HG03460 (cell line): ENCODE data around the gene FXR2.

Source experiments
- ATAC-seq: cut with Tn5 transposase; IDR thresholded peaks from one replicate; pipeline ENCODE4 v1.9.1; 2021; ENCODE audit not compliant: unreplicated experiment

Gene FXR2

GRCh38 chr17:7573324-7574080 lies 41.2 kb downstream of the FXR2 start:
- ATAC-seq: no peak

DNA sequence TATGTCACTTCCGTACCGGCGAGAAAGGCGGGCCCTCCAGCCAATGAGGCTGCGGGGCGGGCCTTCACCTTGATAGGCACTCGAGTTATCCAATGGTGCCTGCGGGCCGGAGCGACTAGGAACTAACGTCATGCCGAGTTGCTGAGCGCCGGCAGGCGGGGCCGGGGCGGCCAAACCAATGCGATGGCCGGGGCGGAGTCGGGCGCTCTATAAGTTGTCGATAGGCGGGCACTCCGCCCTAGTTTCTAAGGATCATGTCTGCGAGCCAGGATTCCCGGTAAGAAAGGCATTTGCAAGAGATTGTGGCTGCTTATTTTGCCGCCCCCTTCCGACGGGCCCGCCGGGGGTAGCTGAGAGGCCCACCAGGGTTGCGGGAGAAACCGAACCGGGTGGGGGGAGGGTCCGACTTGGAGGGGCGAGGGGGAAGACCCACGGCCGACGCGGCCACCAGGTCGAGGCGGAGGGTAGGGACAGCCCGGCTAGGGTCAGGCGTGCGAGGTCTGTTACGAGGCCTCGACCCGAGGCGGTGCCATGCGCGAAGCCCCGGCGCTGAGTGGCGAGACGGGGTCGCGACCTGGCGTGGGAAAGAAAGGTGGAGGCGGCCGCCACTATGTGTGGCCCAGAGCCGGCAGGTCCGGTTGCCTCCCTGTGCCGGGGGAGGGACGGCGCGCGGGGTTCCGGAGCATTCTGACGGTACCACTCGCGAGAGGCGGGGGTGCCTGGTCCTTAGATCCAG lies 41.9 kb downstream of the FXR2 start:
- peak; percentile 85 for ATAC-seq

- ATAC-seq: no peak
These were observed 42.4 kb downstream of the FXR2 start for GRCh38 chr17:7572338-7572587.

DNA sequence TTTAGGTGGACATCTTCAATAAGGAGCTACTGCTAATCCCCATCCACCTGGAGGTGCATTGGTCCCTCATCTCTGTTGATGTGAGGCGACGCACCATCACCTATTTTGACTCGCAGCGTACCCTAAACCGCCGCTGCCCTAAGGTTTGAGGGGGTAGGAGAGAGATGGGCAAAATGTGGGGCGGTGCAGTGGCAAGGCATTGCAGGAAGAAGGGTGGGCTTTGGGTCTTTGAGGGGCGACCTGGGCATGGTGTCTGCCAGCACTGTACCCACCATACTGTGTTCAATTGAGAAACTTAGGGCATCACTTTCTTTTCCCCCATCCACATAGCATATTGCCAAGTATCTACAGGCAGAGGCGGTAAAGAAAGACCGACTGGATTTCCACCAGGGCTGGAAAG lies 44.3 kb downstream of the FXR2 start:
- no peak for ATAC-seq

- no peak for ATAC-seq
These were observed 45.1 kb downstream of the FXR2 start for GRCh38 chr17:7569571-7569970.

DNA sequence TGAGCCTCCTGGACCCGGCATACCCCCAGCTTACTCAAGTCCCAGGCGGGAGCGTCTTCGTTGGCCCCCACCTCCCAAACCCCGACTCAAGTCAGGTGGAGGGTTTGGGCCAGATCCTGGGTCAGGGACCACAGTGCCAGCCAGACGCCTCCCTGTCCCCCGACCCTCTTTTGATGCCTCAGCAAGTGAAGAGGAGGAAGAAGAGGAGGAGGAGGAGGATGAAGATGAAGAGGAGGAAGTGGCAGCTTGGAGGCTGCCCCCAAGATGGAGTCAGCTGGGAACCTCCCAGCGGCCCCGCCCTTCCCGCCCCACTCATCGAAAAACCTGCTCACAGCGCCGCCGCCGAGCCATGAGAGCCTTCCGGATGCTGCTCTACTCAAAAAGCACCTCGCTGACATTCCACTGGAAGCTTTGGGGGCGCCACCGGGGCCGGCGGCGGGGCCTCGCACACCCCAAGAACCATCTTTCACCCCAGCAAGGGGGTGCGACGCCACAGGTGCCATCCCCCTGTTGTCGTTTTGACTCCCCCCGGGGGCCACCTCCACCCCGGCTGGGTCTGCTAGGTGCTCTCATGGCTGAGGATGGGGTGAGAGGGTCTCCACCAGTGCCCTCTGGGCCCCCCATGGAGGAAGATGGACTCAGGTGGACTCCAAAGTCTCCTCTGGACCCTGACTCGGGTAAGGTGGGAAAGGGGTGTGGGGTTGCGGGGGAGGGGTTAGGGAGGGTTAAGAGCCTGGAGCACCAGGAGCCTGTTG lies 51.4 kb downstream of the FXR2 start:
- no peak for ATAC-seq

GRCh38 chr17:7562208-7562605 lies 52.5 kb downstream of the FXR2 start:
- ATAC-seq: no peak

DNA sequence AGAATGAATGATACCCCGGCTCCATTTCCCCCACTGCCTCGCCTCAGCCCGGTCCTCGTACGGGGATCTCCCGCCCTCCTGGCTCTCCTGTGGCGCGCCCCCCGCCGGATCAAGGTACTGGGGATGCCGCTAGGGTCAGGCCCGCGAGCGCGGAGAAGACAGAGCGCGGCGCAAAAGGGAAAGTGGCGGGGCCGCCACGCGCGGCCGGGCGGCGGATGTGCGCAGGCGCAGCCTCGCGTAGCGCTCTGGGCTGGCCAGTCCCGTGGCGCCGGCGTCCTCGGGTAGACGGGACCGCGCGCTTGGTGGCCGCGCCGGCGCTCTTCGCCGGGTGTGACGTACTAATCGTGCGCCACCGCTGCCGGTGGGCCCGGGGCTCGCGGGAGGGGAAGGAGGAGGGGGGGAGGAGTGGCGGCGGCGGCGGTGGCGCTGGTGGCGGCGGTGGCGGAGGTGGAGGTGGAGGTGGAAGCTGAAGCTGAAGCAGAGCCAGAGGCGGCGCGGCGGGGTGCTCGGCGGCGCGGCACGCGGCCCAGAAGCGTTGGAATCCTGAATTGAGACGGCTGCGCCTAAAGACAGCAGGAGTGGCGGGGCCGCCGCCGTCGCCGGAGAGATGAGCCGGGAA lies 53.0 kb downstream of the FXR2 start, which contains the start of gene SENP3:
TSS of gene SENP3 (plus strand) at position 331 of the 619 bp plus-strand sequence. CDS start 1,158 bp downstream, outside the sequence.
- peak; percentile 54 for ATAC-seq

DNA sequence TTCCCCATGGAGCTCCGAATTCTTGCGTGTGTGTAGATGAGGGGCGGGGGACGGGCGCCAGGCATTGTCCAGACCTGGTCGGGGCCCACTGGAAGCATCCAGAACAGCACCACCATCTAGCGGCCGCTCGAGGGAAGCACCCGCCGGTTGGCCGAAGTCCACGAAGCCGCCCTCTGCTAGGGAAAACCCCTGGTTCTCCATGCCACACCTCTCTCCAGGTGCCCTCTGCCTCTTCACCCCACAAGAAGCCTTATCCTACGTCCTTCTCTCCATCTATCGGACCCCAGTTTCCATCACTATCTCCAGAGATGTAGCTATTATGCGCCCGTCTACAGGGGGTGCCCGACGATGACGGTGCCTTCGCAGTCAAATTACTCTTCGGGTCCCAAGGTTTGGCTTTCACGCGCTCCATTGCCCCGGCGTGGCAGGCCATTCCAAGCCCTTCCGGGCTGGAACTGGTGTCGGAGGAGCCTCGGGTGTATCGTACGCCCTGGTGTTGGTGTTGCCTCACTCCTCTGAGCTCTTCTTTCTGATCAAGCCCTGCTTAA lies 53.6 kb downstream of the FXR2 start:
- peak; percentile 41 for ATAC-seq

DNA sequence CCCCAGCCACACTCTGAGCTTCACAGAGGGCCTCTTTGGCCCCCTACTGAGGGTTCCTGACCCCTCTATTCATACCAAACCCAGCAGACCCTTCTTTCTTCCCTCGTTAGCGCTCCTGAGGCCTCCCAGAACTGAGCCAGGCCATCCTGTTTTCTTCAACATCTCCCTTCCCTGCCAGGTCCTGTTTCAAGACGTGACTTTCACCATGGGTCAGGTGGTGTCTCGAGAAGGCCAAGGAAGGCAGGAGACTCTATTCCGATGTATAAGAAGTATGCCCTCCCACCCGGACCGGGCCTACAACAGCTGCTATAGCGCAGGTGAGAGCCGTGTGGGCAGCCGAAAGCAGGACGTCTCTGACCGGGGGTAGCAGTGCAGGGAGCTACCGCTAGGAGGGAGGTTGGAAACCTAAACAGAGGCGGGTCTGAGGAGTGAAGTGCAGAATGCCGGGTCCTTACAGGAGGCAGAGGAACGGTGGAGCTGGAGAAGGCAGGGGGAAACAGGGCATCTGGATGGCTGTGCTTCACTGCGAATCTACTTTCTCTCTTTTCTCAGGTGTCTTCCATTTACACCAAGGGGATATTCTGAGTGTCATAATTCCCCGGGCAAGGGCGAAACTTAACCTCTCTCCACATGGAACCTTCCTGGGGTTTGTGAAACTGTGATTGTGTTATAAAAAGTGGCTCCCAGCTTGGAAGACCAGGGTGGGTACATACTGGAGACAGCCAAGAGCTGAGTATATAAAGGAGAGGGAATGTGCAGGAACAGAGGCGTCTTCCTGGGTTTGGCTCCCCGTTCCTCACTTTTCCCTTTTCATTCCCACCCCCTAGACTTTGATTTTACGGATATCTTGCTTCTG lies 54.3 kb downstream of the FXR2 start:
- ATAC-seq: no peak

DNA sequence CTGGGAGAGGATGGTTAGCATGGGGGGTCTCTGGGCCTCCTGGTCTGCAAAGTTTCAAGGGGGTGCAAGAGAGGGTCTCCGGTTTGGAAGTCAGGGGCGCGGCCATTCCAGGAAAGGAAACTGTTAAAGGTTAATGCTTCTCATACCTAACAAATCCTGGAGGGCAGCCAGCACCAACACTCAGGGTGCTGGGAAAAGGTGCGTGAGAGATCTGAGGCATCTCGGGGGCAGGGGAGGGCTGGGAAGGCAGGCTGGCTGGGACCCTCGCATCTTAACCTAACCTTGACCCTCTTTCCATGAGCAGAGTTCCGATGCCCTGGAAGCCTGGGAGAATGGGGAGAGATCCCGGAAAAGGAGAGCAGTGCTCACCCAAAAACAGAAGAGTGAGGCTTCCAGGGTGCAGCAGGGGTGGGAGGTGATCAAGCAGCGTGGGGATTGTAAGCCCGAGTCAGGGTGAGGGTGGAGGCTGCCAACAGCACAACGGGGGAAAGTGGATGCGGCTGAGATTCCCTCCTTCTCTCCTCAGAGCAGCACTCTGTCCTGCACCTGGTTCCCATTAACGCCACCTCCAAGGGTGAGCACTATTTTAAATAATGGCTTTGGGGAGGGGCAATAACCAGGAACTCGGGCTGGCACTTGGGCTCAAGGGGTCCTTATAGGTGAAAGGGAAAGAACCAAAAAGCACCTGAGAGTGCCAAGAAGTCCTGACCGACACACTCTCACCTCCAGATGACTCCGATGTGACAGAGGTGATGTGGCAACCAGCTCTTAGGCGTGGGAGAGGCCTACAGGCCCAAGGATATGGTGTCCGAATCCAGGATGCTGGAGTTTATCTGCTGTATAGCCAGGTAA lies 55.2 kb downstream of the FXR2 start:
- ATAC-seq: no peak

DNA sequence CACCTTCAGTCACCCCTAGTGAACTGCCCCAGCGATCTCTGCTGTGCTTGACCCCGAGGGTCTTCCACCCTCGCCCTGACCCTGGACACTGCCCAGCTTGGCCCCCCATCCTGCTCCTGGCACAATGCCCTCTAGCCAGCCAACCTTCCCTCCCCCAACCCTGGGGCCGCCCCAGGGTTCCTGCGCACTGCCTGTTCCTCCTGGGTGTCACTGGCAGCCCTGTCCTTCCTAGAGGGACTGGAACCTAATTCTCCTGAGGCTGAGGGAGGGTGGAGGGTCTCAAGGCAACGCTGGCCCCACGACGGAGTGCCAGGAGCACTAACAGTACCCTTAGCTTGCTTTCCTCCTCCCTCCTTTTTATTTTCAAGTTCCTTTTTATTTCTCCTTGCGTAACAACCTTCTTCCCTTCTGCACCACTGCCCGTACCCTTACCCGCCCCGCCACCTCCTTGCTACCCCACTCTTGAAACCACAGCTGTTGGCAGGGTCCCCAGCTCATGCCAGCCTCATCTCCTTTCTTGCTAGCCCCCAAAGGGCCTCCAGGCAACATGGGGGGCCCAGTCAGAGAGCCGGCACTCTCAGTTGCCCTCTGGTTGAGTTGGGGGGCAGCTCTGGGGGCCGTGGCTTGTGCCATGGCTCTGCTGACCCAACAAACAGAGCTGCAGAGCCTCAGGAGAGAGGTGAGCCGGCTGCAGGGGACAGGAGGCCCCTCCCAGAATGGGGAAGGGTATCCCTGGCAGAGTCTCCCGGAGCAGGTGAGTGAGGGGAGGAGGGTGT lies 56.0 kb downstream of the FXR2 start, which contains the start of gene TNFSF13:
TSS of gene TNFSF13 (plus strand) at position 207 of the 776 bp plus-strand sequence. CDS start at position 497, 290 bp downstream.
- ATAC-seq: no peak

DNA sequence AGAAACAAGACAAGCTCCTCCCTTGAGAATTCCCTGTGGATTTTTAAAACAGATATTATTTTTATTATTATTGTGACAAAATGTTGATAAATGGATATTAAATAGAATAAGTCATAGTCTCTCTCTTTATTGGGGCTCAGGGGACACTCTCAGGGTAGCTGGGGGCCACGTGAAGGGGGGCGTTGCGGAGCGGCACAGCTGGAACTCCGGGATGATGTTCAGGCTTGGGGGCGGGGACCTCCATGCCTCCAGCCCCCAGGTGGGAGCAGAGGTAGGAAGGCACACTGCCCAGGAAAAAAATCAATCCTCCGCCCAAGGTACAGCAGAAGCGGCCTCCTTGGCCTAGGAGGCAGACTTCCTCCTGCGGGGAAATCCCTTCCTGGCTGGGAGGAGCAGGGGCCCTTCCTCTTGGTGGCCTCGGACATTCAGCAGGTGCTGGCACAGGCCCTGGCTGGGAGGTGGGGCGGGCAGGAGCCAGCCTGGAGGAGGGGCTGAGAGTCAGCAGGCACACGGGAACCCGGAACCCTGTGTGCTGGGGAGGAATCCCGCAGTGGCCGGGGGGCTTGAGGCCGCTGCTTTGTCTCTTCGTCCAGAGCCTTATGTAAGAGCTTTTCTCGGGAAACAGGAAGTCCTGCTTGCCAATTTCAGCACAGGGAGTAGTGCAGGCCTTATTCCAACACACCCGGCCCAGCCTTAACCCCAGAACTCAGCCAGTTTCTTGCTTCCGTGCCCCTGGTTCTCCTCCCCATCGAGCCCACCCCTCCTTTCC lies 56.7 kb downstream of the FXR2 start:
- peak; percentile 33 for ATAC-seq

DNA sequence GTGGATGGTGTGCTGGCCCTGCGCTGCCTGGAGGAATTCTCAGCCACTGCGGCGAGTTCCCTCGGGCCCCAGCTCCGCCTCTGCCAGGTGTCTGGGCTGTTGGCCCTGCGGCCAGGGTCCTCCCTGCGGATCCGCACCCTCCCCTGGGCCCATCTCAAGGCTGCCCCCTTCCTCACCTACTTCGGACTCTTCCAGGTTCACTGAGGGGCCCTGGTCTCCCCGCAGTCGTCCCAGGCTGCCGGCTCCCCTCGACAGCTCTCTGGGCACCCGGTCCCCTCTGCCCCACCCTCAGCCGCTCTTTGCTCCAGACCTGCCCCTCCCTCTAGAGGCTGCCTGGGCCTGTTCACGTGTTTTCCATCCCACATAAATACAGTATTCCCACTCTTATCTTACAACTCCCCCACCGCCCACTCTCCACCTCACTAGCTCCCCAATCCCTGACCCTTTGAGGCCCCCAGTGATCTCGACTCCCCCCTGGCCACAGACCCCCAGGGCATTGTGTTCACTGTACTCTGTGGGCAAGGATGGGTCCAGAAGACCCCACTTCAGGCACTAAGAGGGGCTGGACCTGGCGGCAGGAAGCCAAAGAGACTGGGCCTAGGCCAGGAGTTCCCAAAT lies 57.4 kb downstream of the FXR2 start:
- no peak for ATAC-seq

DNA sequence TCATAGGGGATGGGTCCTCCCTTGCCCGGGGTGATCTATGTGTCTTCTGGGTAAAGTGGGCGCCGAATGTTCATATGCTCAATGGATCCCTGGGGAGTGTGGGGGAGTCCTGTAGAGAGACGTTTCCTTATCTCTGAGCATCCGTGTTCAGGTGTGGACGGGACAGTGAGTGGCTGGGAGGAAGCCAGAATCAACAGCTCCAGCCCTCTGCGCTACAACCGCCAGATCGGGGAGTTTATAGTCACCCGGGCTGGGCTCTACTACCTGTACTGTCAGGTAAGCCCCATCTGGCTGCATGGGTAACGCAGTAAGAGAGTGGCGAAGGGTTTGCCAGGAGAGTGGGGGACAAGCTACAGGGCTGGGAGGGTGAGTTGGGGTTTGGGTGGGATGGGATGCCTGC lies 58.1 kb downstream of the FXR2 start:
- ATAC-seq: no peak

DNA sequence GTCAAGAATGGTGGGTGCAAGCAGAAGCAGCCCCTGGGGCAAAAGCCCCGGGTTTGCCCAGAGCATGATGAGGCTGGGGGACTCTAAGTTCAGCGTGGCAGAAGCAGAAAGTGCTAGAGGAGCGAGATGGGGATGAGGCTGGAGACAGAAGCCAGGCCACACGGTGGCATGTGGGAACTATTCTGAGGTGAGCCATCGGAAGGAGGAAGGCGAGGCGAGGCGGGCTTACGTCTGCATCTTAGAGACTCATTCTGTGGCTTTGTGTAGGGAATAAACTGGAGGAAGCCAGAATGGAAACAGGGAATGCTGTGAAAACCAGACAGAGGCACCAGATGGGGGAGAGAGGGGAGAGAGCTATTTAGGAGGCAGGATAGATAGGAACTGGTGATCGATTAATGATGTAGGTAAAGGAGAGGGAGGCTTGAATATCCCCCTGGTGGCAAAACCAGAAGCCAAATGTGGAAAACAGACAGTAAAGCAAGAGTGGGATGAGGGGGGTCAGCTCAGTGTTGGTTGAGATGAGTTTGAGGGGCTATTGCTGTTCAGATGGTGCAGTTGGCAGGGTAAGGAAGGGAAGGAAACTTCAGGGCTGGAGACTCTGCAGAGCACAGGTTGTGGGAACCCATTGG lies 59.3 kb downstream of the FXR2 start:
- no peak for ATAC-seq

- ATAC-seq: no peak
These were observed 61.3 kb downstream of the FXR2 start for GRCh38 chr17:7553356-7553755.
